Endothelial cell of umbilical vein (primary cell): ENCODE measurements around the gene BIN1. TPM values are rescaled to one million over a fixed set of nuclear protein-coding genes. Genes with fewer than 3 reads are reported as not detected.
"Not testable (repeated sequence)": the region's sequence is repeated elsewhere in the genome, so short reads cannot be mapped to it uniquely, and the experiment has no call there.

Experiments
- BruUV-seq: library from RNA; stranded (reverse); fragments of 400-500 nt; replicated peaks from 2 replicates; lab custom pipeline; 2021; lab: Mats Ljungman, UMichigan
- CTCF ChIA-PET: fragments of 300-600, 350-600 bp; sonication (Branson Sonifier 250); formaldehyde crosslinking; loops from one replicate; lab custom pipeline; 2021; ENCODE audit warnings: antibody characterized with exemption, inconsistent platforms; lab: Charles Lee
- POLR2A ChIA-PET: fragments of 300-600, 350-600 bp; sonication (Branson Sonifier 250); formaldehyde crosslinking; loops from one replicate; lab custom pipeline; 2021; ENCODE audit warnings: antibody characterized with exemption, inconsistent platforms; lab: Charles Lee
- DNase-seq: peaks from one replicate; pipeline ENCODE4 v3.0.0-alpha.2; 2011; ENCODE audit warnings: low read depth, low spot score
- FAIRE-seq: peaks from 2 replicates; lab custom pipeline; 2011; peaks lifted over from hg19 to GRCh38; lab: Jason Lieb, UNC
- H2AFZ ChIP-seq: 2 replicates; pipeline ENCODE4 v1.6.0; 2012; ENCODE audit warnings: low read depth, low read length, control low read depth, inconsistent platforms
- H3K27ac ChIP-seq: 2 replicates; pipeline ENCODE4 v1.5.1; 2011; ENCODE audit warnings: low read depth, mild to moderate bottlenecking, control low read depth, low read length, moderate library complexity; ENCODE audit not compliant: insufficient read depth
- H3K27me3 ChIP-seq, 2 experiments: 2 replicates each; pipeline versions ENCODE4 v1.6.0 to v1.6.1; 2011; ENCODE audit warnings: low read length in 2 of 2, mixed read lengths in 1 of 2; ENCODE audit not compliant: control insufficient read depth in 2 of 2, insufficient read depth in 2 of 2
- H3K36me3 ChIP-seq, 2 experiments: 2 replicates in 1 of 2; 3 replicates in 1 of 2; pipeline ENCODE4 v1.5.1; 2011; ENCODE audit warnings: low read length in 2 of 2, mild to moderate bottlenecking in 1 of 2, moderate library complexity in 1 of 2; ENCODE audit not compliant: control insufficient read depth in 2 of 2, insufficient read depth in 2 of 2; ENCODE audit errors: extremely low read depth in 1 of 2
- H3K4me1 ChIP-seq: 3 replicates; pipeline ENCODE4 v1.5.1; 2011; ENCODE audit warnings: mild to moderate bottlenecking, low read length; ENCODE audit not compliant: control insufficient read depth, insufficient read depth; ENCODE audit errors: extremely low read depth
- H3K4me2 ChIP-seq: 2 replicates; pipeline ENCODE4 v1.6.1; 2011; ENCODE audit warnings: low read length, control low read depth, mixed read lengths; ENCODE audit not compliant: insufficient read depth
- H3K4me3 ChIP-seq, 3 experiments: fragments of 200-600 bp in 1 of 3; sonication (generic), shearing (Covaris generic) in 1 of 3; replicated peaks in 1 of 3; 2 replicates each; pipeline ENCODE4 v1.5.1; 2011 to 2016; ENCODE audit warnings: control low read depth in 3 of 3, low read length in 3 of 3, mild to moderate bottlenecking in 2 of 3, inconsistent platforms in 1 of 3, low read depth in 1 of 3, moderate library complexity in 1 of 3; ENCODE audit not compliant: insufficient read depth in 1 of 3
- H3K79me2 ChIP-seq: 2 replicates; pipeline ENCODE4 v1.6.0; 2012; ENCODE audit warnings: low read length, inconsistent platforms; ENCODE audit not compliant: control insufficient read depth, insufficient read depth
- H3K9ac ChIP-seq: replicated peaks from 2 replicates; pipeline ENCODE3; 2011; ENCODE audit warnings: low read length, control low read depth; ENCODE audit not compliant: insufficient read depth; ENCODE audit errors: extremely low read depth
- H3K9me1 ChIP-seq: replicated peaks from 3 replicates; pipeline ENCODE4 v1.6.0; 2011; ENCODE audit warnings: mild to moderate bottlenecking, low read length; ENCODE audit not compliant: control insufficient read depth, insufficient read depth; ENCODE audit errors: extremely low read depth
- H3K9me3 ChIP-seq: replicated peaks from 2 replicates; pipeline ENCODE4 v1.5.1; 2012; ENCODE audit warnings: low read length, inconsistent platforms; ENCODE audit not compliant: control insufficient read depth, insufficient read depth
- H4K20me1 ChIP-seq: replicated peaks from 2 replicates; pipeline ENCODE3; 2011; ENCODE audit warnings: mild to moderate bottlenecking, low read length; ENCODE audit not compliant: control insufficient read depth, insufficient read depth; ENCODE audit errors: extremely low read depth
- MYC ChIP-seq: IDR thresholded peaks from one replicate; pipeline ENCODE4 v1.6.1; 2011; ENCODE audit warnings: mild to moderate bottlenecking, low read depth, low read length
- POLR2A ChIP-seq: IDR thresholded peaks from 2 replicates; pipeline ENCODE4 v1.6.1; 2012; ENCODE audit warnings: low read depth, mild to moderate bottlenecking, control low read depth, low read length
- dilution Hi-C: fragments of 300-500 bp; cut with MboI; formaldehyde crosslinking; loops from one replicate; pipeline ENCODE4 v1.15.0; 2019; ENCODE audit warnings: low sequenced_read_pairs; ENCODE audit not compliant: extremely low pct_ligation_motif_present
- intact Hi-C: fragments of 100-400 bp; cut with micrococcal nuclease; formaldehyde crosslinking; loops from one replicate; pipeline ENCODE4 v1.10.0; 2022
- polyA plus RNA-seq, 4 experiments: library from polyadenylated mRNA; depleted of rRNA in 3 of 4; stranded (reverse) in 3 of 4; unstranded in 1 of 4; fragments of >200 nt; gene quantifications; 2 replicates each; pipeline versions ENCODE4 v1.2.1 to v1.2.3, GENCODE V29; 2011 to 2012; ENCODE audit warnings: missing spikeins in 1 of 4
- total RNA-seq: library from RNA; stranded (reverse); gene quantifications from 2 replicates; pipeline ENCODE4 v1.2.3, GENCODE V29; 2021

BIN1 gene
- total and polyA plus RNA-seq, 2 donors (not counting 3 experiments of a cell fraction or from before 2014, with no cell fraction given) = 26.3 to 36.9 TPM

- FAIRE-seq = no peak
- Histone ChIP-seq H3K9ac (no peak overlapping the region), H4K20me1 (no peaks in the 10 kb centered on the region), H3K4me2 (no peak overlapping the region), H3K4me3 (no peak overlapping the region), H3K9me3 (no peaks in the 10 kb centered on the region), H3K79me2 (no peaks in the 10 kb centered on the region), H3K4me1 (no peaks in the 10 kb centered on the region), H2AFZ (no peak overlapping the region), H3K9me1 (no peaks in the 10 kb centered on the region), H3K36me3 (no peaks in the 10 kb centered on the region), H3K27me3 (peaks cover 4 to 8% of the 10 kb centered on the region in 2 experiments), H3K27ac (no peak overlapping the region)
- dilution Hi-C loops = no loop called here
- intact Hi-C loops = no loop called here
- no peak for DNase-seq
- no TSS peak for BruUV-seq
- CTCF ChIA-PET = interaction anchor here (1.6 kb wide), 2 partner anchors 12 to 18 kb away, joined by 3 to 4 read pairs; no protein-coding TSS in a partner anchor
- POLR2A ChIA-PET = no interaction called here
- TF ChIP-seq MYC = no peak
- no peak for TF ChIP-seq POLR2A
These were observed 14.4 kb upstream of the BIN1 start for GRCh38 chr2:127121353-127121752.

- H3K9me1 ChIP-seq, H3K9me3 ChIP-seq, dilution Hi-C loops, H3K27ac ChIP-seq, H4K20me1 ChIP-seq, FAIRE-seq, H3K4me1 ChIP-seq, H3K4me2 ChIP-seq, intact Hi-C loops, H2AFZ ChIP-seq, CTCF ChIA-PET, POLR2A ChIA-PET, H3K27me3 ChIP-seq, H3K36me3 ChIP-seq, H3K4me3 ChIP-seq, H3K79me2 ChIP-seq, BruUV-seq, DNase-seq, H3K9ac ChIP-seq: not testable (repeated sequence)
These were observed 13.5 kb upstream of the BIN1 start for GRCh38 chr2:127120408-127120807.
